IMR-90 (cell line): Measurements from ENCODE around the gene IRF4. TPM values are rescaled to one million over a fixed set of nuclear protein-coding genes. Genes with fewer than 3 reads are reported as not detected.

Experiments used
- ATAC-seq: fragments of 200-7000 bp; cut with Tn5 transposase; 2 replicates; pipeline ENCODE4 v1.9.1; 2020; ENCODE audit warnings: low read depth, mild to moderate bottlenecking, moderate library complexity
- BruUV-seq: library from RNA; stranded (reverse); fragments of 400-500 nt; replicated peaks from 2 replicates; lab custom pipeline; 2021; lab: Mats Ljungman, UMichigan
- CTCF ChIA-PET: fragments of 300-600 bp; formaldehyde crosslinking; extraction: SDS; loops from one replicate; lab custom pipeline; 2021; ENCODE audit warnings: antibody characterized with exemption; lab: Yijun Ruan, JAX
- POLR2A ChIA-PET: fragments of 300-600 bp; sonication (Branson Sonifier 250); formaldehyde crosslinking; loops from one replicate; lab custom pipeline; 2022; ENCODE audit warnings: antibody characterized with exemption; ENCODE audit not compliant: unreplicated experiment; lab: Charles Lee
- DNase-seq: peaks from one replicate; pipeline ENCODE4 v3.0.0; 2013
- H2AFZ ChIP-seq: replicated peaks from 2 replicates; pipeline ENCODE3; 2013; ENCODE audit warnings: low read length, mild to moderate bottlenecking; ENCODE audit not compliant: poor library complexity
- H2AK5ac ChIP-seq: 2 replicates; pipeline ENCODE4 v1.6.1; 2013; ENCODE audit warnings: low read depth, low read length, inconsistent platforms
- H2AK9ac ChIP-seq: replicated peaks from 2 replicates; pipeline ENCODE3; 2013; ENCODE audit warnings: mild to moderate bottlenecking, low read depth, low read length, moderate library complexity; ENCODE audit not compliant: poor library complexity
- H2BK120ac ChIP-seq: 2 replicates; pipeline ENCODE4 v1.6.1; 2013; ENCODE audit warnings: low read depth, low read length, inconsistent platforms
- H2BK15ac ChIP-seq: 3 replicates; pipeline ENCODE4 v1.6.1; 2013; ENCODE audit warnings: low read depth, low read length, inconsistent platforms
- H2BK20ac ChIP-seq: 2 replicates; pipeline ENCODE4 v1.6.1; 2013; ENCODE audit warnings: low read depth, mild to moderate bottlenecking, inconsistent platforms, low read length, moderate library complexity
- H2BK5ac ChIP-seq: 2 replicates; pipeline ENCODE4 v1.6.1; 2013; ENCODE audit warnings: mild to moderate bottlenecking, low read depth, low read length, inconsistent platforms; ENCODE audit not compliant: poor library complexity, severe bottlenecking
- H3K14ac ChIP-seq: replicated peaks from 2 replicates; pipeline ENCODE4 v1.6.1; 2013; ENCODE audit warnings: low read depth, low read length, inconsistent platforms
- H3K18ac ChIP-seq: 2 replicates; pipeline ENCODE4 v1.6.1; 2013; ENCODE audit warnings: low read depth, low read length, control low read depth
- H3K23ac ChIP-seq: 2 replicates; pipeline ENCODE4 v1.6.1; 2013; ENCODE audit warnings: low read depth, low read length, inconsistent platforms
- H3K27ac ChIP-seq: 2 replicates; pipeline ENCODE4 v1.5.1; 2013; ENCODE audit warnings: mild to moderate bottlenecking, control low read depth, low read length; ENCODE audit not compliant: insufficient read depth
- H3K27me3 ChIP-seq: 2 replicates; pipeline ENCODE4 v1.6.1; 2013; ENCODE audit warnings: low read length; ENCODE audit not compliant: control insufficient read depth, insufficient read depth
- H3K36me3 ChIP-seq: 2 replicates; pipeline ENCODE4 v1.6.1; 2013; ENCODE audit warnings: low read length, mixed read lengths; ENCODE audit not compliant: control insufficient read depth, insufficient read depth
- H3K4ac ChIP-seq: 2 replicates; pipeline ENCODE4 v1.6.1; 2013; ENCODE audit warnings: low read depth, low read length, inconsistent platforms
- H3K4me1 ChIP-seq: 2 replicates; pipeline ENCODE4 v1.6.1; 2013; ENCODE audit warnings: low read length, mixed read lengths; ENCODE audit not compliant: control insufficient read depth, insufficient read depth
- H3K4me2 ChIP-seq: 2 replicates; pipeline ENCODE4 v1.6.1; 2013; ENCODE audit warnings: low read depth, mild to moderate bottlenecking, control low read depth, low read length, moderate library complexity
- H3K4me3 ChIP-seq: 2 replicates; pipeline ENCODE4 v1.5.1; 2013; ENCODE audit warnings: low read depth, mild to moderate bottlenecking, control low read depth, low read length, moderate library complexity; ENCODE audit not compliant: insufficient read depth
- H3K56ac ChIP-seq: 2 replicates; pipeline ENCODE4 v1.6.1; 2013; ENCODE audit warnings: low read length, inconsistent platforms; ENCODE audit not compliant: insufficient read depth; ENCODE audit errors: extremely low read depth
- H3K79me1 ChIP-seq, 2 experiments: 2 replicates each; pipeline ENCODE4 v1.6.1; 2013; ENCODE audit warnings: low read length in 2 of 2, inconsistent platforms in 1 of 2, low read depth in 1 of 2
- H3K9ac ChIP-seq: 2 replicates; pipeline ENCODE4 v1.6.1; 2013; ENCODE audit warnings: low read depth, low read length, control low read depth
- H3K9me1 ChIP-seq: 2 replicates; pipeline ENCODE4 v1.6.1; 2013; ENCODE audit warnings: low read length, inconsistent platforms; ENCODE audit not compliant: insufficient read depth
- H3K9me3 ChIP-seq: 2 replicates; pipeline ENCODE4 v1.6.1; 2013; ENCODE audit warnings: low read length; ENCODE audit not compliant: control insufficient read depth, insufficient read depth
- H4K20me1 ChIP-seq: 2 replicates; pipeline ENCODE4 v1.6.1; 2013; ENCODE audit warnings: low read length, inconsistent platforms; ENCODE audit not compliant: insufficient read depth
- H4K5ac ChIP-seq: 2 replicates; pipeline ENCODE4 v1.6.1; 2013; ENCODE audit warnings: mild to moderate bottlenecking, low read depth, low read length, control low read depth
- H4K8ac ChIP-seq, 2 experiments: 2 replicates each; pipeline ENCODE4 v1.6.1; 2013; ENCODE audit warnings: low read depth in 2 of 2, low read length in 2 of 2, control low read depth in 1 of 2, inconsistent platforms in 1 of 2
- H4K91ac ChIP-seq: 2 replicates; pipeline ENCODE4 v1.6.1; 2013; ENCODE audit warnings: low read depth, low read length, inconsistent platforms; ENCODE audit not compliant: insufficient read depth
- CEBPB ChIP-seq: IDR thresholded peaks from 2 replicates; pipeline ENCODE4 v1.6.1; 2012; ENCODE audit warnings: low read depth, low read length, improper control_type of control experiment
- POLR2A ChIP-seq: IDR thresholded peaks from 2 replicates; pipeline ENCODE4 v1.6.1; 2012; ENCODE audit warnings: mild to moderate bottlenecking, low read depth, low read length
- RCOR1 ChIP-seq: IDR thresholded peaks from 2 replicates; pipeline ENCODE4 v1.6.1; 2012; ENCODE audit warnings: mild to moderate bottlenecking, low read length, improper control_type of control experiment; ENCODE audit not compliant: insufficient replicate concordance
- SMC3 ChIP-seq: fragments of 150-350 bp; IDR thresholded peaks from 2 replicates; pipeline ENCODE4 v1.6.1; 2016; ENCODE audit warnings: low read depth, mild to moderate bottlenecking, antibody characterized with exemption, low read length, moderate library complexity
- WGBS, 2 experiments: methylation state at CpG; one replicate each; pipeline versions ENCODE4 v1.1.5 to v1.1.7; 2013; ENCODE audit warnings: missing lambda C conversion rate in 2 of 2; ENCODE audit not compliant: insufficient read length in 1 of 2; ENCODE audit errors: extremely low coverage in 2 of 2; 5-methylcytosine and 5-hydroxymethylcytosine counted together
- dilution Hi-C: fragments of 300-500 bp; cut with HindIII; formaldehyde crosslinking; loops from one replicate; pipeline ENCODE4 v1.14.3; 2018; ENCODE audit warnings: low sequenced_read_pairs; ENCODE audit not compliant: unreplicated experiment
- in situ Hi-C: fragments of 300-500 bp; cut with MboI; formaldehyde crosslinking; loops from 3 replicates; pipeline ENCODE4 v1.14.3; 2019; ENCODE audit warnings: low sequenced_read_pairs, inconsistent platforms, mixed read lengths
- intact Hi-C: fragments of 100-400 bp; cut with micrococcal nuclease; formaldehyde crosslinking; loops from 2 replicates; pipeline ENCODE4 v1.10.0; 2022
- polyA plus RNA-seq, 3 experiments: library from polyadenylated mRNA; depleted of rRNA; stranded (reverse); fragments of >200 nt; gene quantifications; 2 replicates each; pipeline ENCODE4 v1.2.3, GENCODE V29; 2012; ENCODE audit warnings: low replicate concordance in 1 of 3
- total RNA-seq: library from RNA; depleted of rRNA; stranded (reverse); fragments of >200 nt; gene quantifications from 2 replicates; pipeline ENCODE4 v1.2.3, GENCODE V29; 2012
- TF ChIP-seq, protein P1 (sequence below): conservative IDR thresholded peaks from 2 replicates; pipeline ENCODE4 v1.5.1; 2012; ENCODE audit warnings: mild to moderate bottlenecking, low read depth, low read length, improper control_type of control experiment

IRF4 gene
- total and polyA plus RNA-seq, 2 of the 4 experiments (the other 2 are of a cell fraction), result not detected

- no peak overlapping the region for H2AK9ac ChIP-seq
- no peak overlapping the region for H3K14ac ChIP-seq
- POLR2A ChIA-PET, result no interaction called here
- intact Hi-C loops, result no loop called here
- H2BK20ac ChIP-seq, result no peak overlapping the region
- peaks cover 11% of the 10 kb centered on the region for H3K9me3 ChIP-seq
- H3K4me1 ChIP-seq, result peaks cover 4% of the 10 kb centered on the region; the same call in 1 of the 2 replicates
- no peak overlapping the region for H3K18ac ChIP-seq
- no peak overlapping the region for H2AFZ ChIP-seq
- H2AK5ac ChIP-seq, result no peak overlapping the region
- no peaks in the 10 kb centered on the region for H4K20me1 ChIP-seq
- no peak for ATAC-seq
- DNase-seq, result no peak
- dilution Hi-C loops, result no loop called here
- no peak overlapping the region for H4K8ac ChIP-seq
- H4K5ac ChIP-seq, result no peak overlapping the region
- no peak overlapping the region for H3K27ac ChIP-seq
- no peak overlapping the region for H3K23ac ChIP-seq
- no peak overlapping the region for H2BK5ac ChIP-seq
- CTCF ChIA-PET, result interaction anchor here (1.3 kb wide), 1 partner anchor 9 kb away, joined by 4 read pairs; no protein-coding TSS in a partner anchor
- no peak overlapping the region for H4K91ac ChIP-seq
- no peaks in the 10 kb centered on the region for H3K36me3 ChIP-seq
- in situ Hi-C loops, result no loop called here
- no peak overlapping the region for H3K4me3 ChIP-seq
- no peak overlapping the region for H2BK120ac ChIP-seq
- WGBS, 2 experiments, result 80% methylated on average over 2 of the region's 6 CpGs; no CpG with 5 or more reads in 1 of the 2 experiments
- no peak overlapping the region for H3K9ac ChIP-seq
- no peak overlapping the region for H3K4me2 ChIP-seq
- no peaks in the 10 kb centered on the region for H3K9me1 ChIP-seq
- no peak overlapping the region for H3K56ac ChIP-seq
- no peak overlapping the region for H2BK15ac ChIP-seq
- no peak for TF ChIP-seq RCOR1
- TF ChIP-seq, protein P1, sequence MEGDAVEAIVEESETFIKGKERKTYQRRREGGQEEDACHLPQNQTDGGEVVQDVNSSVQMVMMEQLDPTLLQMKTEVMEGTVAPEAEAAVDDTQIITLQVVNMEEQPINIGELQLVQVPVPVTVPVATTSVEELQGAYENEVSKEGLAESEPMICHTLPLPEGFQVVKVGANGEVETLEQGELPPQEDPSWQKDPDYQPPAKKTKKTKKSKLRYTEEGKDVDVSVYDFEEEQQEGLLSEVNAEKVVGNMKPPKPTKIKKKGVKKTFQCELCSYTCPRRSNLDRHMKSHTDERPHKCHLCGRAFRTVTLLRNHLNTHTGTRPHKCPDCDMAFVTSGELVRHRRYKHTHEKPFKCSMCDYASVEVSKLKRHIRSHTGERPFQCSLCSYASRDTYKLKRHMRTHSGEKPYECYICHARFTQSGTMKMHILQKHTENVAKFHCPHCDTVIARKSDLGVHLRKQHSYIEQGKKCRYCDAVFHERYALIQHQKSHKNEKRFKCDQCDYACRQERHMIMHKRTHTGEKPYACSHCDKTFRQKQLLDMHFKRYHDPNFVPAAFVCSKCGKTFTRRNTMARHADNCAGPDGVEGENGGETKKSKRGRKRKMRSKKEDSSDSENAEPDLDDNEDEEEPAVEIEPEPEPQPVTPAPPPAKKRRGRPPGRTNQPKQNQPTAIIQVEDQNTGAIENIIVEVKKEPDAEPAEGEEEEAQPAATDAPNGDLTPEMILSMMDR, result no peak
- no peak for TF ChIP-seq CEBPB
- TF ChIP-seq POLR2A, result no peak
- no peak for TF ChIP-seq SMC3
- no peaks in the 10 kb centered on the region for H3K79me1 ChIP-seq
- no peak overlapping the region for H3K4ac ChIP-seq
- H3K27me3 ChIP-seq, result peaks cover 51% of the 10 kb centered on the region
- no TSS peak for BruUV-seq
Measured at GRCh38 chr6:384898-385297, 6.7 kb upstream of the IRF4 start.
